H1 (cell line): ENCODE results near the gene TSPAN5.

ENCODE experiments used
- POLR2A ChIP-seq, 2 experiments: IDR thresholded peaks; 1 replicate in 1 of 2; 2 replicates in 1 of 2; pipeline ENCODE4 v1.6.1; 2011; ENCODE audit warnings: low read depth in 2 of 2, low read length in 2 of 2, mild to moderate bottlenecking in 2 of 2; ENCODE audit errors: control extremely low read depth in 1 of 2
- TF ChIP-seq, protein P1 (sequence below), 3 experiments: IDR thresholded peaks; 1 replicate in 2 of 3; 2 replicates in 1 of 3; pipeline versions ENCODE4 v1.5.1 to v1.6.1; 2011; ENCODE audit warnings: low read length in 3 of 3, mild to moderate bottlenecking in 3 of 3, inconsistent platforms in 2 of 3, low read depth in 1 of 3, moderate library complexity in 1 of 3; ENCODE audit not compliant: insufficient read depth in 1 of 3; ENCODE audit errors: control extremely low read depth in 1 of 3

GRCh38 chr4:98691588-98691987 lies 33.2 kb upstream of the TSPAN5 start:
- TF ChIP-seq POLR2A (IDR thresholded peaks at IDR 0.05; ENCODE audit: control extremely low read depth in 1 of 2, low read depth in 2 of 2, low read length in 2 of 2) = no peak
- TF ChIP-seq, protein P1, sequence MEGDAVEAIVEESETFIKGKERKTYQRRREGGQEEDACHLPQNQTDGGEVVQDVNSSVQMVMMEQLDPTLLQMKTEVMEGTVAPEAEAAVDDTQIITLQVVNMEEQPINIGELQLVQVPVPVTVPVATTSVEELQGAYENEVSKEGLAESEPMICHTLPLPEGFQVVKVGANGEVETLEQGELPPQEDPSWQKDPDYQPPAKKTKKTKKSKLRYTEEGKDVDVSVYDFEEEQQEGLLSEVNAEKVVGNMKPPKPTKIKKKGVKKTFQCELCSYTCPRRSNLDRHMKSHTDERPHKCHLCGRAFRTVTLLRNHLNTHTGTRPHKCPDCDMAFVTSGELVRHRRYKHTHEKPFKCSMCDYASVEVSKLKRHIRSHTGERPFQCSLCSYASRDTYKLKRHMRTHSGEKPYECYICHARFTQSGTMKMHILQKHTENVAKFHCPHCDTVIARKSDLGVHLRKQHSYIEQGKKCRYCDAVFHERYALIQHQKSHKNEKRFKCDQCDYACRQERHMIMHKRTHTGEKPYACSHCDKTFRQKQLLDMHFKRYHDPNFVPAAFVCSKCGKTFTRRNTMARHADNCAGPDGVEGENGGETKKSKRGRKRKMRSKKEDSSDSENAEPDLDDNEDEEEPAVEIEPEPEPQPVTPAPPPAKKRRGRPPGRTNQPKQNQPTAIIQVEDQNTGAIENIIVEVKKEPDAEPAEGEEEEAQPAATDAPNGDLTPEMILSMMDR (IDR thresholded peaks at IDR 0.05; ENCODE audit: control extremely low read depth in 1 of 3, insufficient read depth in 1 of 3, low read depth in 1 of 3, low read length in 3 of 3) = no peak
